ENCODE results near the gene ZFAND5.

Gene ZFAND5

DNA sequence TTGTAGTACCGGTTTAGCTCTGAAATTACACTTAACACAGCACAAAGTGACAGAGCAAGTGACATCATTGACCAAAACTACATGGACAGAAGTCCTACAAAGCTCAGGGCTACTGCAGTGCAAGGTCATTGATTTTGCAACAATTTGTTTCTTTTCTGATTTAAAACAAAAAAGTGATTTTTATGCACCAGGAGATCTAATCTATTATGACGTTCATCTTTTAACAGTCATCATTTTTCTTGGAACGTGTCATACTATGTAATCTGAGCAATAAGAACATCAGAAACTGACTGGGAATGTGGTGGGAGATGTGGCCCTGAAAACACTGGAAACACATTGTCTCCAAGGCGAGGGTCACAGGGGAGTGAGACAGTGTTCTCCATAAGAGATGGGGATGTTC, 17.4 kb upstream of the ZFAND5 start:
- no peak overlapping the region for H3K27ac ChIP-seq
- TF ChIP-seq, protein P1, sequence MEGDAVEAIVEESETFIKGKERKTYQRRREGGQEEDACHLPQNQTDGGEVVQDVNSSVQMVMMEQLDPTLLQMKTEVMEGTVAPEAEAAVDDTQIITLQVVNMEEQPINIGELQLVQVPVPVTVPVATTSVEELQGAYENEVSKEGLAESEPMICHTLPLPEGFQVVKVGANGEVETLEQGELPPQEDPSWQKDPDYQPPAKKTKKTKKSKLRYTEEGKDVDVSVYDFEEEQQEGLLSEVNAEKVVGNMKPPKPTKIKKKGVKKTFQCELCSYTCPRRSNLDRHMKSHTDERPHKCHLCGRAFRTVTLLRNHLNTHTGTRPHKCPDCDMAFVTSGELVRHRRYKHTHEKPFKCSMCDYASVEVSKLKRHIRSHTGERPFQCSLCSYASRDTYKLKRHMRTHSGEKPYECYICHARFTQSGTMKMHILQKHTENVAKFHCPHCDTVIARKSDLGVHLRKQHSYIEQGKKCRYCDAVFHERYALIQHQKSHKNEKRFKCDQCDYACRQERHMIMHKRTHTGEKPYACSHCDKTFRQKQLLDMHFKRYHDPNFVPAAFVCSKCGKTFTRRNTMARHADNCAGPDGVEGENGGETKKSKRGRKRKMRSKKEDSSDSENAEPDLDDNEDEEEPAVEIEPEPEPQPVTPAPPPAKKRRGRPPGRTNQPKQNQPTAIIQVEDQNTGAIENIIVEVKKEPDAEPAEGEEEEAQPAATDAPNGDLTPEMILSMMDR (conservative IDR thresholded peaks at IDR 0.05), result no peak

DNA sequence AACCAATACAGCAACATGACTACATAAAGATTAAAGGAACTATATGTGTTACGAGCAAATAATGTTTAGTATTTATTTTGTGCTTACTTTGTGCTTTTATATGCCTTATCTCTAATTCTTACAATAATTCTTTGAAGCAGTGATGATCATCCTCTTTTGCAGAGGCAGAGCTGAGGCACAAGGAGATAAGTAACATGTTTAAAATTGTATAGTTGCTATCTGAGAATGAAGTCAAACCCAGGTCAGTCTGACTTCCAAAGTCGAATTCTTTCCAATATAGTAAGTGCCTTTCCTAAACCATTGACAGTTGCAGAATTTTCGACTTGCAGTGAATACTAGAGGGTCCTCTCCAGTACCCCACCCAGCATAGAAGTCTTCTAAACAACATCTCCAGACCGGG, 12.0 kb upstream of the ZFAND5 start:
- H3K27ac ChIP-seq, result no peak overlapping the region
- TF ChIP-seq, protein P1 (conservative IDR thresholded peaks at IDR 0.05), result no peak

DNA sequence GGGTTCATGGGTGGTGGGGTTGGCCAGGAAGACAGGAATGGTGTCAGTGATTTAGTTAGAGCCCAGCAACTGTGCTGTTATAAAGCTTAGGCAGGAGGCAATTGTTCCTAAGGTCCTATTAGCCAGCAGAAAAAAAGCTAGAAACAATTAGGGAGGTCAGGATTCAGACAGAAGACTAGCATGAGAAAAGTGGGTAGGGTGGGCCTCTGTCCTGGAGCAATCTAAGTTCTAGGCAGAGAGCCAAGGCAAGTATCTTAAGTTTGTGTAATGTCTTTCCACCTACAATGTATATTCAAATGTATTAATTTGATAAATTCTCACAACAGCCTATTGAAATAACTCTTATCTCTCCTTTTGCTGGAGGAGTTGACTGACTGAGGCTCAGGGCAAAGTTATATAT, 6.1 kb upstream of the ZFAND5 start:
- TF ChIP-seq, protein P1 (conservative IDR thresholded peaks at IDR 0.05), result no peak

GRCh38 chr9:72365525-72366256, 683 bp upstream of the ZFAND5 start:
- TF ChIP-seq, protein P1 (conservative IDR thresholded peaks at IDR 0.05), result peak; percentile 26; the same call in 1 of the 2 replicates
- H3K27ac ChIP-seq, result peak overlapping the region; percentile 99

More for the DNA sequence above, 6.1 kb upstream of the ZFAND5 start:
- H3K27ac ChIP-seq, result no peak overlapping the region

DNA sequence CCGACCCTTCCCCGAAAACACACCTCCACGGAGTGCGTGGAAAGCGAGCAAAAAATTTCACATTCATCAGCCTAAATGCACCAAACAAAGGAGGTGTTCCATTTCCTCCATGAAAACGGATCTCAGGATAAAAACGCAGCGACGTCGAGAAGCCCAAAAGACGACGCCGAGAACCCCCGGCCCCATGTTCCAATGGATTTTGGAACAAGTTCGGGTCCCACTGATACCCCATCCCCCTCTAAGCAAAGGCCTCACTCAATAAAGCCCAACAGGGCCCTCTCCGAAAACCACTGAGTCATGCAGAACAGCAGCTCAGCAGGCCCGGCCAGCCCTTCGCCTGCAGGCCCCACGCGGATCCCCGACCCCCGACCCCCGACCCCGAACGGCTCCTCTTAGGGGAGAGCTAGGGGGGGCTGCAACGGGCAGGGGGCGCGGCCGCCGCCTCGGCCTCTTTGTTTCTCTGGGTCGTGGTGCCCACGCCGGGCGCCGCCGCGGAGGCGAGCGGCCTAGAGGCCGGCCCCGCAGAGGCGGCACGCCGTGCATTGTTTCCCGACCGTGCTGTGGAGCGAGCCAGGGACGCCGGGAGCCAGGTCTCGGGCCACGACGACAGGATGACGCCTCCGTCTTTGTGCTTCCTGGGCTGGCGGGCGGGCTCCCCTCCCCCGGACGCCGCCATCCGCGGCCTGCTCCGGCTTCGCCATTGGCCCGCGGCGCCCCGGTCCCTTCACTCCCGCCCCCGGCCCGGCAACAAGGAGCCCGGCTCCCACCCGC, 915 bp downstream of the ZFAND5 start:
- peak overlapping the region; percentile 99 for H3K27ac ChIP-seq
- TF ChIP-seq, protein P1 (conservative IDR thresholded peaks at IDR 0.05), result no peak

GRCh38 chr9:72363236-72363635, 1.8 kb downstream of the ZFAND5 start:
- peak overlapping the region; percentile 99 for H3K27ac ChIP-seq
- TF ChIP-seq, protein P1 (conservative IDR thresholded peaks at IDR 0.05), result no peak

- TF ChIP-seq, protein P1 (conservative IDR thresholded peaks at IDR 0.05), result no peak
- H3K27ac ChIP-seq, result peak overlapping the region; percentile 99
Observed at GRCh38 chr9:72362680-72363139, 2.3 kb downstream of the ZFAND5 start.
